DOHH2 (cell line): Measurements from ENCODE around the gene TEX52.

Source experiments
- EZH2phosphoT487 ChIP-seq: fragments of 200-600 bp; sonication (generic); IDR thresholded peaks from 2 replicates; pipeline ENCODE4 v1.6.1; 2017; ENCODE audit warnings: borderline replicate concordance, mild to moderate bottlenecking, antibody characterized with exemption, low read length, moderate library complexity, mixed read lengths
- TF ChIP-seq, protein P1 (sequence below): fragments of 200-600 bp; sonication (generic); IDR thresholded peaks from one replicate; pipeline ENCODE4 v1.5.1; 2014; ENCODE audit warnings: antibody characterized with exemption, mild to moderate bottlenecking, low read depth, low read length; ENCODE audit not compliant: poor library complexity, severe bottlenecking

DNA sequence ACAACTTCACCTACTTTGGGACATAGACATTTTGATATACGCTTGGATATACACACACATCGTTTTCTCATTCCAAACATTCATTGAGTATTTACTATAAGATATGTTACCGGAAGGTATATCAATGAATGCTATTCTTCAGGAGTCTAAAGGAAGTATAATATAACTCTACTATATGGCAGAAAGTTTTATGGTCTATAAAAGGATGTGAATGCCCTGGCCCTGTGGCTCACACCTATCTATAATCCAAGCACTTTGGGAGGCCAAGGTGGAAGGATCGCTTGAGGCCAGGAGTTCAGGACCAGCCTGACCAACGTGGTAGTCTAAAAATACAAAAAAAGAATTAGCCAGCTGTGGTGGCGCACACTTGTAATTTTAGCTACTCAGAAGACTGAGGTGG, 27.6 kb downstream of the TEX52 start:
- TF ChIP-seq, protein P1, sequence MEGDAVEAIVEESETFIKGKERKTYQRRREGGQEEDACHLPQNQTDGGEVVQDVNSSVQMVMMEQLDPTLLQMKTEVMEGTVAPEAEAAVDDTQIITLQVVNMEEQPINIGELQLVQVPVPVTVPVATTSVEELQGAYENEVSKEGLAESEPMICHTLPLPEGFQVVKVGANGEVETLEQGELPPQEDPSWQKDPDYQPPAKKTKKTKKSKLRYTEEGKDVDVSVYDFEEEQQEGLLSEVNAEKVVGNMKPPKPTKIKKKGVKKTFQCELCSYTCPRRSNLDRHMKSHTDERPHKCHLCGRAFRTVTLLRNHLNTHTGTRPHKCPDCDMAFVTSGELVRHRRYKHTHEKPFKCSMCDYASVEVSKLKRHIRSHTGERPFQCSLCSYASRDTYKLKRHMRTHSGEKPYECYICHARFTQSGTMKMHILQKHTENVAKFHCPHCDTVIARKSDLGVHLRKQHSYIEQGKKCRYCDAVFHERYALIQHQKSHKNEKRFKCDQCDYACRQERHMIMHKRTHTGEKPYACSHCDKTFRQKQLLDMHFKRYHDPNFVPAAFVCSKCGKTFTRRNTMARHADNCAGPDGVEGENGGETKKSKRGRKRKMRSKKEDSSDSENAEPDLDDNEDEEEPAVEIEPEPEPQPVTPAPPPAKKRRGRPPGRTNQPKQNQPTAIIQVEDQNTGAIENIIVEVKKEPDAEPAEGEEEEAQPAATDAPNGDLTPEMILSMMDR, result no peak
- no peak for TF ChIP-seq EZH2phosphoT487
